Left cardiac atrium (tissue), 4 donors: ENCODE results near the gene GLS. TPM values are rescaled to one million over a fixed set of nuclear protein-coding genes. Genes with fewer than 3 reads are reported as not detected.
"Not testable (repeated sequence)": the region's sequence is repeated elsewhere in the genome, so short reads cannot be mapped to it uniquely, and the experiment has no call there.

Source experiments
- ATAC-seq, 2 donors: fragments of 200-7000 bp; cut with Tn5 transposase; one replicate each; pipeline ENCODE4 v1.9.1; 2020; ENCODE audit warnings: mild to moderate bottlenecking in 2 of 2, moderate library complexity in 2 of 2
- DNase-seq: peaks from one replicate; pipeline ENCODE4 v3.0.0-alpha.2; 2020
- intact Hi-C, 2 donors: fragments of 100-400 bp; cut with DNase I; formaldehyde crosslinking; loops; one replicate each; pipeline versions ENCODE4 v1.14.1 to v1.15.1; 2022 to 2023
- total RNA-seq, 2 donors: library from RNA; stranded (reverse); fragmentation: NEBNext Ultra II Directional; extraction: Animal tissue kit (Norgen Biotek cat#: 25700); gene quantifications; one replicate each; pipeline ENCODE4 v1.2.1, GENCODE V29; 2021
- donor health status: DM: no; HTN: yes; CAD: no.
- donor health status: DM: no; HTN: yes; CAD: no; lungs with severe emphysema.
- donor health status: DM: yes; HTN: yes; CAD: no.
- donor health status: Dilated cardiomyopathy.

The GLS gene
- total RNA-seq, 2 donors from 2014 or later, result 81.8 to 92.6 TPM

- intact Hi-C loops, result no loop called here
- peak in 1 of 2 donors; percentile 19 for ATAC-seq
- DNase-seq, result no peak
Observed at GRCh38 chr2:190879474-190880377, 895 bp upstream of the GLS start.

DNA sequence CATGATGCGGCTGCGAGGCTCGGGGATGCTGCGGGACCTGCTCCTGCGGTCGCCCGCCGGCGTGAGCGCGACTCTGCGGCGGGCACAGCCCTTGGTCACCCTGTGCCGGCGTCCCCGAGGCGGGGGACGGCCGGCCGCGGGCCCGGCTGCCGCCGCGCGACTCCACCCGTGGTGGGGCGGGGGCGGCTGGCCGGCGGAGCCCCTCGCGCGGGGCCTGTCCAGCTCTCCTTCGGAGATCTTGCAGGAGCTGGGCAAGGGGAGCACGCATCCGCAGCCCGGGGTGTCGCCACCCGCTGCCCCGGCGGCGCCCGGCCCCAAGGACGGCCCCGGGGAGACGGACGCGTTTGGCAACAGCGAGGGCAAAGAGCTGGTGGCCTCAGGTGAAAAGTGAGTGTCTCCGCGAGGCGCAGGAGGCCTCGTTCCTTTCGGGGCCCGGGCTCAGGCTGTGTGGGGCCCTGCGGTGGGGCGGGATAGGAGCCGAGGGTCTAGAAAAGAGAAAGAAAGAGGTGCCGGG is 520 bp downstream of the GLS start:
- DNase-seq, result no peak
- peak; percentile 6 to 12 for ATAC-seq
- intact Hi-C loops, result no loop called here

DNA sequence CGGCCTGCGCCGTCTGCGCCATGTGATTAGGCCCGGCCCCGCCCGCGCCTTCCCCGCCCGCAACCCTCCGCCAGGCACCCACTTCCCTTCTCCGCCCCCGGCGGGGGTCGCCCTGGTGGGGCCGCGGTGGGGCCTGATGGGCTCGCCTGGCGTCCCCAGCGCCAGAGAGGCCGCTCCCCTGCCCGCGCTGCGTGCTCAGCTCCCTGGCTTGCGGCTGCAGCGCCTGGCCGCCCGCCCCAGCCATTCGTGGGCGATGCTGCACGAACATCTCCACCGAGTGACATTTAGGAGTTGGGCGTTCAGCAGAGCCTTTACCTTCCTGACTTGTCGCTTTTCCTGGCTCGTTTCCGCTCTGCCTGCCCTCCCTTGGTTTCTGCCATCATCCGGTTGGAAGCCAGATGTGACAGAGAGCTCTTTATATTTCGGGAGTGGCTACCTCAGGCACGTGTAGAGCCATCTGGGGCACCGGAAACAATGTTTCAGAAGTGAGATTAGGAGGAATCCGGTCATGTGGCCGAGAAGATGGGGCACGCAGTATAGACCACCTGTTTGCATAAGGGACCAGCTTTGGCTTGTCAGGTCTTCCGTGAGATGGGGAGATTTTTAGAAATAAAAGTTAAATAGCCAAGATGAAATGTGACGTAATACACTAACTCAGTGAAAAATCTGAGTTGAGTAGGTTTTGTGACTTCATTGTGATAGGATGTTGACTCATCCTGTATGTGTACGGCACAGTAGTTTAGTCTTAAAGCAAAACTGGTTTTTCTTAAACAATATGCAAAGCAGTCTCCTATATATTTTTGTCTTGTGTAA is 1.2 kb downstream of the GLS start:
- DNase-seq, result peak; percentile 72
- peak; percentile 41 for ATAC-seq
- intact Hi-C loops, result no loop called here

GRCh38 chr2:190882411-190882766 is 1.8 kb downstream of the GLS start:
- DNase-seq (no peak), ATAC-seq (no peak)
- intact Hi-C loops, result no loop called here

- DNase-seq (no peak), ATAC-seq (no peak)
- intact Hi-C loops, result no loop called here
Observed at GRCh38 chr2:190882856-190883582, 2.4 kb downstream of the GLS start.

- intact Hi-C loops, DNase-seq, ATAC-seq: not testable (repeated sequence)
Observed at GRCh38 chr2:190885844-190886243, 5.2 kb downstream of the GLS start.

DNA sequence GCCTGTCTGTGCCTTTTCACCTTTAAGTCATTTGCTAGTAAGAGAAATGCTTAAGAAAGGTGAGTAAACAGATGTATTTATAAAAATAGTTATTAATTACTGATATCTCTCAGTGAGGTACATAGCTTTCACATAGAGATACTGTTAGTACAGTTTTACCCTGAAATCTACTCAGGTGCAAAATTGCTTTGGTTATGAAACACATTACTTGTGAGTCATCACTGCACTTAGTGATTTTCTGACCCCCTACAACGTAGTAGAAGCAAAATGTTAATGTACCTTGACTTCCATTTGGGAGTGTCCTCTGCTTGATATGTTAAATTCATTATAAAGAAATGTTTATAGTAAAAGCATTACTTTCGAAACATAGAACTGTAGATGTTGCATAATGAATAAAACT is 6.5 kb downstream of the GLS start:
- intact Hi-C loops, result no loop called here
- DNase-seq (no peak), ATAC-seq (peak in 1 of 2 donors; percentile 38)

GRCh38 chr2:190888449-190888848 is 7.8 kb downstream of the GLS start:
- intact Hi-C loops, result no loop called here
- no peak for DNase-seq
- no peak for ATAC-seq

DNA sequence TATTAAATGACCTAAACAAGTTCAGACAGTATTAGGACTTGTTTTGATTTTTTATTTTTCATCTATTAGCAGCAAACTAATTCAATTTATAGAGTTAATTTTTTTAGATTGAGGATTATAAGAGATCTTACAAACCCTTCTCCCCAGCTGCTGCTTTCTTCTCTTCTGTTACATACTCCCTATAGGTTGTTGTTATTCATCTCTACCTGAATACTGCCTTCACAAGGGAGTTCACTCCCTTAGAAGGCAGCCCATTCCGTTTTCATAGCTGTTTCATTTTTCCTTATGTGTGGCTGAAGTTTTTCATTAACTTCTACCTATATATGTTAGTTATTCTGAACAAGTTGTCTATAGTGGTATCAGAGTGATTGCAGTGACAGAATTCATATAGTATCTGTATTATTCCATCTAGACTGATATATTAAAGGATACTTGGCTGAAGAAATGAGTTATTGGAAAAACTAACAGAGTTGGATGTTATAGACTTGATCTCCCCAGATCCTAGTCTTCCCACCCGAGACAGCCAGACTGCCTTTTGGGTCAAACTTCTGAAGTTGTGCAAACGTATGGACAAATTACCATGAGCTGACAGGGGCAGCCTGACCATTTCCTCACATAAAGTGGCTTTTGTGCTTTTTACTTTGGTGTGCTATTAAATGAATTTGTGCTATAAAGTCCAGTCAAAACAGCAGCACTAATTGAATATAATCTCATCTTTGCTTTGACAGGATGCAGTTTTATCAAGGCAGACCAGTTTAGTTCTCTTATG is 8.7 kb downstream of the GLS start:
- DNase-seq (no peak), ATAC-seq (no peak)
- intact Hi-C loops, result no loop called here

GRCh38 chr2:190891372-190891771 is 10.8 kb downstream of the GLS start:
- intact Hi-C loops, result no loop called here
- ATAC-seq (peak in 1 of 2 donors; percentile 24), DNase-seq (no peak)

DNA sequence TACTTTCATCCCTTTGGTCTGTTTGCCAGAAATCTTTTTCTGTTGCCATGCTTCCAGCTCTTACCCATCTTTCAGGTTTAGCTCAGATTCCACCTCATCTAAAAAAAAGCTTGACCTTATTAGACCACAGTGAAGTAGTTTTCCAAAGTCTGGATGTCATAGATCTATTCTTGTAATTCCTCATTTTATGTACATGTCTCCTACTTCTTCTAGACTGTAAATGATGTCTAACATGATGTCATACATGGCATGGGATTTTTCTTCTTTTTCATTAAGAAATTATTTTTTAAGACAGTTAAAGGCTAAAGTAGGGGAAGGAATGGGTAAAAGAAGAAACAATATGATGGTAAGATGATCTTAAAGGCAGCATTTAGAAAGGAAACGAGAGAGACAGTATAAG is 11.3 kb downstream of the GLS start:
- DNase-seq, result no peak
- ATAC-seq, result no peak
- intact Hi-C loops, result no loop called here

DNA sequence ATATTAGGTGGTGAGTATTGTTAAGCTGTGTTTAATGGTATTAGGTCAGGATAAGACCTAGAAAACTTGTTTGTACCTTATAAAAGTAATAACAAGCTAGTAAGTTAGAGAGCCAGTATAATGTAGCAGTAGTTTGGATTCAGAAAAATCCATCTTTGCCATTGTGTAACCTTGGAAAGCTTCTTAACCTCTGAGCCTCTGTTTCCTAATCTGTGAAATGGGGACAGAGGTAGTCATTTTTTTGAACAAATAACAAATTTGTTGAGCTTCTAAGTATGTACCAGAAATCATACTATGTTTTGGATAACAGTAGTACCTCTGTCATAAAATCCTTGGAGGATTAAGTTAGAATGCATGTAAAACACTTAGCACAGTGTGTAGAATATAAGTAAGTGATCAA is 12.5 kb downstream of the GLS start:
- intact Hi-C loops, result no loop called here
- no peak for DNase-seq
- ATAC-seq, result no peak

- DNase-seq (no peak), ATAC-seq (peak in 1 of 2 donors; percentile 77)
- intact Hi-C loops, result no loop called here
Observed at GRCh38 chr2:190896477-190896876, 15.9 kb downstream of the GLS start.

- peak in 1 of 2 donors; percentile 72 for ATAC-seq
- intact Hi-C loops, result no loop called here
- DNase-seq, result no peak
Observed at GRCh38 chr2:190903693-190904450, 23.3 kb downstream of the GLS start.

DNA sequence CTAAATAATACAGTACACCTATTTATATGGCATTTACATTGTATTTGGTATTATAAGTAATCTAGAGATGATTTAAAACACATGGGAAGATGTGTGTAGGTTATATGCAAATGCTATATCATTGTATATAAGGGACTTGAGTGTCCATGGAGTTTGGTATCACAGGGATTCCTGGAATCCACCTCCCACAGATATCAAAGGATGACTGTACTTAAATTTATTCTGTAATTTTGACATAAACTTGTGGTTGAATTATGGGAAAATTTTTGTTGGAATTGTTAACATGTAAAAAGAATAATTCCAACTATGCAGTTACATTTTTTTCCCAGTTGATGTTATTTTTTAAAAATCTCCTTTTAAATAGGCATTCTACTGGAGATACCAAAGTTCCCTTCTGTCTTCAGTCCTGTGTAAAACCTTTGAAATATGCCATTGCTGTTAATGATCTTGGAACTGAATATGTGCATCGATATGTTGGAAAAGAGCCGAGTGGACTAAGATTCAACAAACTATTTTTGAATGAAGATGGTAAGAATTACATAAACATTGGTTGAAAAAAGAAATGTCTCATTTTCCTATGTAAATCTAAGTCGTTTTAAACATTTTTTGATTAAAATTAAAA is 24.1 kb downstream of the GLS start:
- ATAC-seq (peak in 1 of 2 donors; percentile 11), DNase-seq (no peak)
- intact Hi-C loops, result no loop called here

DNA sequence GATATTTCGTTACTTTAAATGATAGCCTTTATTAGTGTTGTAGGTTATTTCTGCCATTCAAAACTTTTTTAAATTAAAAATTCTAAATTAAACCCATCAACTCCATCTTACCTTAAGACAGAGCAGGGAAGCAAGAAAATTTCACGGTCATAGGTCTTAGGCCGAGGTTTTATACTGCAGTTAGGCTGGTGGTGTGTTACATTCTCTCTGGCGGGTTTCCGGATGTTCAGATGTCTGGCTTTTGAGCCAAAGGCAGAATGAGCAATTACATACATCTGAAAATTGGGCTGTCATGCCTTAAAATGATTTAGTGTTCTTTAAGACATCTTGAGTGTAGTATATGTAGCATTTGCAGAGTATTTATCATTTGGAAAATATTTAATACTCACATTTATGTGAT is 27.9 kb downstream of the GLS start:
- no peak for ATAC-seq
- no peak for DNase-seq
- intact Hi-C loops, result no loop called here

- no peak for ATAC-seq
- DNase-seq, result no peak
- intact Hi-C loops, result no loop called here
Observed at GRCh38 chr2:190909680-190910079, 29.1 kb downstream of the GLS start.
